Gastroesophageal sphincter (tissue), 4 donors: ENCODE data around the gene PIK3R5. TPM values are rescaled to one million over a fixed set of nuclear protein-coding genes. Genes with fewer than 3 reads are reported as not detected.

ENCODE experiments used
- ATAC-seq: fragments of 150-250 bp; one replicate; pipeline ENCODE4 v1.9.1; 2016; ENCODE audit warnings: mild to moderate bottlenecking, moderate library complexity
- H3K27ac ChIP-seq, 4 donors: fragments of 200-600 bp; sonication (generic) in 3 of 4; 1 replicate in 3 of 4; 2 replicates in 1 of 4; pipeline ENCODE4 v1.5.1; 2016 to 2019
- H3K27me3 ChIP-seq: fragments of 200-600 bp; sonication (generic); one replicate; pipeline ENCODE4 v1.5.1; 2019
- H3K36me3 ChIP-seq, 2 donors: fragments of 200-600 bp; sonication (generic); one replicate each; pipeline ENCODE4 v1.5.1; 2019; ENCODE audit warnings: control low read depth in 1 of 2
- H3K4me1 ChIP-seq, 3 donors: fragments of 200-600 bp; sonication (generic); 1 replicate in 2 of 3; 2 replicates in 1 of 3; pipeline ENCODE4 v1.5.1; 2016 to 2019; ENCODE audit warnings: control low read depth in 2 of 3
- H3K4me3 ChIP-seq, 2 donors: fragments of 200-600 bp; sonication (generic); one replicate each; pipeline ENCODE4 v1.5.1; 2019; ENCODE audit warnings: mild to moderate bottlenecking in 1 of 2, moderate library complexity in 1 of 2
- H3K9me3 ChIP-seq, 3 donors: fragments of 200-600 bp; sonication (generic); one replicate each; pipeline ENCODE4 v1.5.1; 2017 to 2019; ENCODE audit warnings: control low read depth in 2 of 3
- CTCF ChIP-seq, 4 experiments: fragments of 200-600 bp in 2 of 4; fragments of 450-650 bp in 2 of 4; sonication (generic) in 1 of 4; IDR thresholded peaks; one replicate each; pipeline ENCODE4 v1.5.1; 2017 to 2019; ENCODE audit warnings: antibody characterized with exemption in 4 of 4, mild to moderate bottlenecking in 2 of 4, moderate library complexity in 2 of 4
- EP300 ChIP-seq: sonication (generic); formaldehyde crosslinking; IDR thresholded peaks from one replicate; pipeline ENCODE4 v1.6.1; 2017; ENCODE audit warnings: antibody characterized with exemption, mild to moderate bottlenecking
- POLR2A ChIP-seq, 2 donors: fragments of 450-650 bp; IDR thresholded peaks; one replicate each; pipeline ENCODE4 v1.6.1; 2017; ENCODE audit warnings: antibody characterized with exemption in 2 of 2, mild to moderate bottlenecking in 2 of 2, moderate library complexity in 1 of 2
- POLR2AphosphoS5 ChIP-seq: sonication (generic); formaldehyde crosslinking; IDR thresholded peaks from one replicate; pipeline ENCODE4 v1.6.1; 2017; ENCODE audit warnings: antibody characterized with exemption
- WGBS, 2 donors: methylation state at CpG; one replicate each; pipeline ENCODE4 v1.1.5; 2018; ENCODE audit warnings: low coverage in 1 of 2; 5-methylcytosine and 5-hydroxymethylcytosine counted together
- total RNA-seq, 4 donors: library from RNA; depleted of rRNA; stranded (reverse); fragments of >200 nt; gene quantifications; one replicate each; pipeline ENCODE4 v1.1.0, GENCODE V29; 2016

The PIK3R5 gene
- total RNA-seq, 4 donors from 2014 or later, result 8.9 to 13.1 (median 11.9) TPM

DNA sequence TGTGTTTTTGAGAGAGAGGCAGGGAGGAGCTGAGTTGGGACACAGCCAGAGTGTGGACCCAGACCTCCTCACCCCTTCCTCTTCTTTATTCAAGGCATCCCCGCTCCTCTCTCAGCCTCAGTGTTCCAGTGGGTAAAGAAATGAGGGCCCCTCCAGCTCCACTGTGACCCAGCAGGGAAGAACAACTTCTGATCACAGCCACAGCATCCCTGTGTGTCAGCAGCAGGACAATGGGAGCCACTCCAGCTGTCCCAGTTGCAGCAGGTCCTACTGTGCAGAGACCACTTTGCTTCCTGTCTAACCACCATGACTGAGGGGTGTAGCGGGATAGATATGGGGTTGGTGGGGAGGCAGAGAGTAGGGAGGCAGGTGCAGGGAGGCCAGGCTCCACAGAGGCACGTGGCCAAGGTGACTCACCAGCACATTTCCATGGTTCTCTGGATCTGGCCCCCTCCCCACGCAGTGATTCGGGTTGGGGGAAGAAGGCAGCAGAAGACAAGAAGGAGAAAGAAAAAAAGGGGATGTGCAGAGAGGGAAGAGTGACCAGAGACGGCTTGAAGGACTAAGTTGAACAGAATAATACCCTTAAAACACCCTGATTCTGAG is 24.5 kb downstream of the PIK3R5 start:
- H3K36me3 ChIP-seq, result no peaks in the 10 kb centered on the region
- WGBS, 2 donors, result 69 to 70% methylated on average over 2 to 5 of the region's 6 CpGs
- no peaks in the 10 kb centered on the region for H3K4me1 ChIP-seq
- no peak overlapping the region for H3K27ac ChIP-seq
- peak; percentile 43 for ATAC-seq
- TF ChIP-seq EP300 (no peak), POLR2A (IDR thresholded peaks at IDR 0.05) (no peak), POLR2AphosphoS5 (no peak), CTCF (IDR thresholded peaks at IDR 0.05) (no peak)
- peaks cover 0 to 26% (median 0%) of the 10 kb centered on the region in 3 donors for H3K9me3 ChIP-seq
- H3K4me3 ChIP-seq, result no peak overlapping the region
- peaks cover 16% of the 10 kb centered on the region for H3K27me3 ChIP-seq

GRCh38 chr17:8939496-8940334 is 25.8 kb downstream of the PIK3R5 start:
- Histone ChIP-seq H3K27me3 (peaks cover 3% of the 10 kb centered on the region), H3K27ac (no peak overlapping the region), H3K36me3 (no peaks in the 10 kb centered on the region), H3K9me3 (peaks cover 0 to 14% (median 0%) of the 10 kb centered on the region in 3 donors), H3K4me1 (no peaks in the 10 kb centered on the region), H3K4me3 (no peak overlapping the region)
- TF ChIP-seq CTCF (IDR thresholded peaks at IDR 0.05) (no peak), EP300 (no peak), POLR2AphosphoS5 (no peak)
- WGBS, 2 donors, result 50 to 64% methylated on average over 9 to 11 of the region's 12 CpGs
- no peak for ATAC-seq

GRCh38 chr17:8938933-8939332 is 26.6 kb downstream of the PIK3R5 start:
- TF ChIP-seq CTCF (IDR thresholded peaks at IDR 0.05) (no peak), POLR2AphosphoS5 (no peak)
- WGBS, 2 donors, result 78% methylated on average over 4 of the region's 5 CpGs; no CpG with 5 or more reads in 1 of the 2 donors
- no peaks in the 10 kb centered on the region for H3K4me1 ChIP-seq

GRCh38 chr17:8935191-8935590 is 30.3 kb downstream of the PIK3R5 start:
- Histone ChIP-seq H3K9me3 (peaks cover 0 to 17% (median 0%) of the 10 kb centered on the region in 3 donors), H3K4me3 (no peak overlapping the region), H3K36me3 (no peaks in the 10 kb centered on the region), H3K27me3 (no peaks in the 10 kb centered on the region), H3K4me1 (no peaks in the 10 kb centered on the region), H3K27ac (no peak overlapping the region)
- no peak for ATAC-seq
- WGBS, 2 donors, result 5 to 35% methylated on average over 4 to 5 of the region's 9 CpGs
- TF ChIP-seq POLR2A (IDR thresholded peaks at IDR 0.05), result no peak
- no peak for TF ChIP-seq EP300
- TF ChIP-seq POLR2AphosphoS5, result no peak
- TF ChIP-seq CTCF (IDR thresholded peaks at IDR 0.05), result no peak

More at GRCh38 chr17:8938933-8939332, 26.6 kb downstream of the PIK3R5 start:
- ATAC-seq, result no peak
- H3K9me3 ChIP-seq, result peaks cover 0 to 6% (median 0%) of the 10 kb centered on the region in 3 donors
- H3K36me3 ChIP-seq, result no peaks in the 10 kb centered on the region
- H3K27me3 ChIP-seq, result no peaks in the 10 kb centered on the region
- H3K4me3 ChIP-seq, result no peak overlapping the region
- H3K27ac ChIP-seq, result no peak overlapping the region
